ENCODE results near the gene ATAD3C.

DNA sequence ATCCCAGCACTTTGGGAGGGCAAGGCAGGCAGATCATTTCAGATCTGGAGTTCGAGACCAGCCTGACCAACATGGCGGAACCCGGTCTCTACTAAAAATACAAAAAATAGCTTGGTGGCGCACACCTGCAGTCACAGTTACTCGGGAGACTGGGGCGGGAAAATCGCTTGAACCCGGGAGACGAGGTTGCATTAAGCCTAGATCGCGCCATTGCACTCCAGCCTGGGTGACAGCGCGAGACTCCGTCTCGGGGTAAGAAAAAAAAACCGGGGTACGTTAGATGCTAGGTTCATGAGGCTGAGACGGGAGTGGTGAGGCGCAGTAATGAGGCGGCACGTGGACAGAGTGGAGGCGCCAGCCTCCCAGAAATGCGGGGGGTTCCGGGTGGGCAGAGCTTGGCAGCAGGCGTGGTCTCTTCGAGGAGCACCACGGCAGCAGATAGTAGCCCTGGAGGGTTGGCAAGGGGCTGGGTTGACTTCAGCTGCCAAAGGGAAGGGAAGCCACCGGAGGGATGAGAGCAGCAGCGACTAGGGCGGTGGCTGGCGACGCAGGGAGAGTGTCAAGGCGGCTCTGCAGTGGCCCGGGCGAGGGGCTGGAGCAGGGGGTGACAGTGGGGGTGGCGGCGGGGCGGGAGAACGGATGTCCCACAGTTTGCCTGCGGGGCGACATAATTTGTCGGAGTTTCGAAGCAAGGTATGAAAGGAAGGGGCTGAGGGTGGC, 43.2 kb upstream of the ATAD3C start:
- TF ChIP-seq POLR2AphosphoS5 (IDR thresholded peaks at IDR 0.05) (no peak), POLR2A (IDR thresholded peaks at IDR 0.05) (no peak)

Data from sigmoid colon (tissue), 4 donors.